ENCODE data around the gene TBCEL.

The TBCEL gene

GRCh38 chr11:121132211-121132976 is 108.5 kb downstream of the TBCEL start:
- Mint-ChIP-seq H3K27ac (no peak overlapping the region), H3K36me3 (ENCODE audit: insufficient read depth) (no peaks in the 10 kb centered on the region), H3K9me3 (no peaks in the 10 kb centered on the region), H3K27me3 (peaks cover 15 to 23% of the 10 kb centered on the region in 2 donors), H3K4me3 (no peak overlapping the region), H3K4me1 (ENCODE audit: low read depth in 2 of 2) (no peaks in the 10 kb centered on the region)
- no peak for DNase-seq
- ATAC-seq (replicated peaks), result no peak

DNA sequence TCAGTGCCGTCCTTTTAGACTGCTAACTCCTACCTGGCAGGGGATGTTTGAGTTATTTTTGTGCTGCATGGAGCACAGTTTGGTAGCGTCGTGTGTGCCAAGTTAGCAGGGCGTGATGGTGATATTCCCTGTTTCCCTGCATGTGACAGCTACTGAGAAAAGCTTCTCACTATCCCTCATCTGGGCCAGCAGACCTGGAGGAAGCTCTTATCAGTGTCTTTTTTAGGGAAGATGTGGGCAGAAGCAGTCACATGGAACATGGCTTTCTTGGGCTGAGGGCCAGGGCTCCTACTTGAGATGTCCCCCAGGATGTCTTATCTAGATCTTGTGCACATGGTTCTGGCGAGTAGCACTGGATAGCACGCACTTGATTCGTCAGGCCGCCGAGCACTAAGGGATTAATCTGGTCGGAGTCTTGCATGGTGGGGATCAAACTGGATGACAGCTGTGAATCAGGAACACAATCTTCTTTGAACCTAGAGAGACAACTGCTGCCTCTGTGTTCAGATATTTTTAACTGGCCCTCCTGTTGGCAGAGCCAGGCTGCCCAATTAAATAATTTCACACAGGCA is 110.9 kb downstream of the TBCEL start:
- DNase-seq (no peak), ATAC-seq (replicated peaks) (no peak)
- Mint-ChIP-seq H3K4me1 (ENCODE audit: low read depth in 2 of 2) (no peaks in the 10 kb centered on the region), H3K27ac (no peak overlapping the region), H3K27me3 (peaks cover 9 to 15% of the 10 kb centered on the region in 2 donors), H3K36me3 (ENCODE audit: insufficient read depth) (no peaks in the 10 kb centered on the region), H3K9me3 (no peaks in the 10 kb centered on the region), H3K4me3 (no peak overlapping the region)

GRCh38 chr11:121137005-121137404 is 113.1 kb downstream of the TBCEL start:
- Mint-ChIP-seq H3K4me1 (ENCODE audit: low read depth in 2 of 2) (no peaks in the 10 kb centered on the region), H3K27me3 (peaks cover 15 to 23% of the 10 kb centered on the region in 2 donors), H3K27ac (no peak overlapping the region), H3K36me3 (ENCODE audit: insufficient read depth) (no peaks in the 10 kb centered on the region), H3K9me3 (no peaks in the 10 kb centered on the region), H3K4me3 (no peak overlapping the region)
- ATAC-seq (replicated peaks), result no peak
- DNase-seq, result no peak

DNA sequence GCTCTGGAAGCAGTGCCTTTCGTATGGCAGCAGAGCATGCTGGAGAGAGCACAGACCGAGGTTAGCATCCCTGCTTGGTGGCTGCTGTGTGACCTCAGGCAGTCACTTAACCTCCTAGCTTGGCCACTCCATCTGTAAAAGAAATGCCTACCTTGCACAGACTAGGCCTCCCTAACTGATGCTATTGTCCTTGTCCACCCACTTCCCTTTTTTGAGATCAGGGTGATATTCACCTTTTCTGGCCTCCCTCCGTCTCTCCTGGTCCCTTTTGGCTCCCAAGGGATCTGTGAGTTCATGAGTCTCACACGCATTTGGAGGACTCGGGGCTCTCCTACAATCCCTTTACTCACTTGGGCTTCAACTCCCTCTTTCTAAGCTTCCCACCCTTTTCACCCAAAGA is 114.4 kb downstream of the TBCEL start:
- no peak for ATAC-seq (replicated peaks)
- H3K9me3 Mint-ChIP-seq, result no peaks in the 10 kb centered on the region
- no peak overlapping the region for H3K27ac Mint-ChIP-seq
- DNase-seq, result no peak
- no peaks in the 10 kb centered on the region for H3K36me3 Mint-ChIP-seq (ENCODE audit: insufficient read depth)
- no peaks in the 10 kb centered on the region for H3K4me1 Mint-ChIP-seq (ENCODE audit: low read depth in 2 of 2)
- peaks cover 15 to 23% of the 10 kb centered on the region in 2 donors for H3K27me3 Mint-ChIP-seq
- H3K4me3 Mint-ChIP-seq, result no peak overlapping the region

DNA sequence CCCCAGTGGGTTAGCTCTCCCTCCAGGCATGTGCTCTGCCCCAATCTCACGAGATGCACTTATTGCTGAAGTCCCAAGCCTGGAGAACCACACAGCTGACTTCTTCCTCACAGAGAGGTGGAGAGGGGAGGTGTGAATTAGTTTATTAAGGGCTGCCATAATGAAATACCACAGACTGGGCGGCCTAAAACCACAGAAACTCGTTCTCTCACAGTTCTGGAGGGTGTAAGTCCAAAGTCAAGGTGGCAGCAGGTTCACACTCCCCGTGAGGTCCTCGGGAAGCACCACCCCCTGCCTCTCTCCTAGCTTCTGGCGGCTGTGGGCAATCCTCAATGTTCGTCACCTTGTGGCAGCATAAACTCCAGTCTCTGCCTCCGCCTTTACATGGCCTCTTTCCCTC is 116.5 kb downstream of the TBCEL start:
- no peak for ATAC-seq (replicated peaks)
- no peaks in the 10 kb centered on the region for H3K9me3 Mint-ChIP-seq

More for the DNA sequence above, 116.5 kb downstream of the TBCEL start:
- H3K4me3 Mint-ChIP-seq, result no peak overlapping the region
- DNase-seq, result no peak
- no peaks in the 10 kb centered on the region for H3K4me1 Mint-ChIP-seq (ENCODE audit: low read depth in 2 of 2)
- peaks cover 14 to 32% of the 10 kb centered on the region in 2 donors for H3K27me3 Mint-ChIP-seq
- no peak overlapping the region for H3K27ac Mint-ChIP-seq
- no peaks in the 10 kb centered on the region for H3K36me3 Mint-ChIP-seq (ENCODE audit: insufficient read depth)
